SK-N-SH (cell line): ENCODE measurements around the gene SLC29A1.

Experiments
- CTCF ChIP-seq: fragments of 200-600 bp; sonication (generic); IDR thresholded peaks from 2 replicates; pipeline ENCODE4 v1.6.1; 2017; ENCODE audit warnings: antibody characterized with exemption, mild to moderate bottlenecking, moderate library complexity
- EP300 ChIP-seq, 2 experiments: IDR thresholded peaks; 2 replicates each; pipeline versions ENCODE4 v1.4.0 to v1.6.1; 2012; ENCODE audit warnings: borderline replicate concordance in 1 of 2, low read depth in 1 of 2, low read length in 1 of 2
- EZH2phosphoT487 ChIP-seq: fragments of 200-600 bp; sonication (generic); IDR thresholded peaks from 2 replicates; pipeline ENCODE4 v1.6.1; 2017; ENCODE audit warnings: low read depth, mixed run types, mild to moderate bottlenecking, antibody characterized with exemption, moderate library complexity, borderline replicate concordance
- MXI1 ChIP-seq: IDR thresholded peaks from 2 replicates; pipeline ENCODE4 v1.6.1; 2012; ENCODE audit warnings: mild to moderate bottlenecking, low read depth, low read length, improper control_type of control experiment
- RAD21 ChIP-seq: IDR thresholded peaks from 2 replicates; pipeline ENCODE4 v1.6.1; 2012; ENCODE audit warnings: mild to moderate bottlenecking, low read length
- REST ChIP-seq: IDR thresholded peaks from 2 replicates; pipeline ENCODE4 v1.6.1; 2012; ENCODE audit warnings: mild to moderate bottlenecking, low read depth, low read length, moderate library complexity
- SIN3A ChIP-seq: IDR thresholded peaks from 2 replicates; pipeline ENCODE4 v1.6.1; 2012; ENCODE audit warnings: low read depth, mild to moderate bottlenecking, low read length, moderate library complexity, borderline replicate concordance
- TEAD4 ChIP-seq: IDR thresholded peaks from 2 replicates; pipeline ENCODE4 v1.4.0; 2012; ENCODE audit warnings: mild to moderate bottlenecking, borderline replicate concordance; ENCODE audit not compliant: insufficient read depth
- USF2 ChIP-seq: fragments of 150-350 bp; IDR thresholded peaks from 2 replicates; pipeline ENCODE4 v1.6.1; 2017; ENCODE audit warnings: antibody characterized with exemption, low read length, low read depth, borderline replicate concordance

- TF ChIP-seq USF2 (no peak), CTCF (no peak), REST (no peak), EP300 (IDR thresholded peaks at IDR 0.05; ENCODE audit: borderline replicate concordance in 1 of 2, low read depth in 1 of 2, low read length in 1 of 2) (no peak), SIN3A (no peak), MXI1 (no peak), EZH2phosphoT487 (no peak), RAD21 (no peak), TEAD4 (no peak)
Observed at GRCh38 chr6:44176130-44176761, 47.1 kb upstream of the SLC29A1 start.
